GM23338 (cell line): Measurements from ENCODE around the gene ATP6V0C. TPM values are rescaled to one million over a fixed set of nuclear protein-coding genes. Genes with fewer than 3 reads are reported as not detected.

Source experiments
- ATAC-seq: fragments of 200-7000 bp; cut with Tn5 transposase; 3 replicates; pipeline ENCODE4 v1.9.1; 2020
- DNase-seq: peaks from one replicate; pipeline ENCODE4 v3.0.0-alpha.2; 2015; ENCODE audit warnings: low spot score
- H2AFZ ChIP-seq: fragments of 200-600 bp; sonication (generic); 2 replicates; pipeline ENCODE4 v1.8.0; 2016; ENCODE audit warnings: antibody characterized with exemption, mild to moderate bottlenecking, moderate library complexity
- H3F3A ChIP-seq: fragments of 200-600 bp; sonication (generic); replicated peaks from 2 replicates; pipeline ENCODE4 v1.8.0; 2017; ENCODE audit warnings: antibody characterized with exemption, mixed run types, low read depth
- H3K27ac ChIP-seq: fragments of 200-600 bp; sonication (generic); 2 replicates; pipeline ENCODE4 v1.6.1; 2016; ENCODE audit warnings: low read depth
- H3K27me3 ChIP-seq: fragments of 200-600 bp; sonication (generic); 2 replicates; pipeline ENCODE4 v1.8.0; 2016; ENCODE audit warnings: mild to moderate bottlenecking, mixed run types, moderate library complexity; ENCODE audit not compliant: insufficient read depth
- H3K36me3 ChIP-seq: fragments of 200-600 bp; sonication (generic); 2 replicates; pipeline ENCODE4 v1.8.0; 2016; ENCODE audit warnings: mild to moderate bottlenecking; ENCODE audit not compliant: insufficient read depth
- H3K4me1 ChIP-seq: fragments of 200-600 bp; sonication (generic); 2 replicates; pipeline ENCODE4 v1.8.0; 2016; ENCODE audit warnings: mild to moderate bottlenecking, moderate library complexity; ENCODE audit not compliant: insufficient read depth
- H3K4me2 ChIP-seq: fragments of 200-600 bp; sonication (generic); 2 replicates; pipeline ENCODE4 v1.7.1; 2017; ENCODE audit warnings: mixed run types
- H3K4me3 ChIP-seq: fragments of 200-600 bp; sonication (generic); 2 replicates; pipeline ENCODE4 v1.6.1; 2016; ENCODE audit warnings: mixed run types
- H3K79me2 ChIP-seq: fragments of 200-600 bp; sonication (generic); replicated peaks from 2 replicates; pipeline ENCODE4 v1.8.0; 2017; ENCODE audit warnings: mild to moderate bottlenecking; ENCODE audit not compliant: insufficient read depth
- H3K9me2 ChIP-seq: fragments of 200-600 bp; sonication (generic); 2 replicates; pipeline ENCODE4 v1.8.0; 2017; ENCODE audit not compliant: insufficient read depth
- H4K20me1 ChIP-seq: fragments of 200-600 bp; sonication (generic); replicated peaks from 2 replicates; pipeline ENCODE4 v1.8.0; 2017; ENCODE audit warnings: mild to moderate bottlenecking; ENCODE audit not compliant: insufficient read depth
- H3K27ac Mint-ChIP-seq: 2 replicates; pipeline ENCODE4 v1.8.0; 2020; ENCODE audit warnings: inconsistent platforms, mild to moderate bottlenecking, moderate library complexity, mixed read lengths
- H3K27me3 Mint-ChIP-seq: 3 replicates; pipeline ENCODE4 v1.8.0; 2022; ENCODE audit warnings: low read depth, mild to moderate bottlenecking, moderate library complexity, mixed read lengths, inconsistent platforms; ENCODE audit not compliant: insufficient read depth, poor library complexity
- H3K36me3 Mint-ChIP-seq: 3 replicates; pipeline ENCODE4 v1.8.0; 2021; ENCODE audit warnings: low read depth, mild to moderate bottlenecking, inconsistent platforms, moderate library complexity, mixed read lengths
- H3K4me1 Mint-ChIP-seq: 3 replicates; pipeline ENCODE4 v1.8.0; 2020; ENCODE audit warnings: mild to moderate bottlenecking, inconsistent platforms, mixed read lengths
- H3K4me3 Mint-ChIP-seq: 3 replicates; pipeline ENCODE4 v1.8.0; 2021; ENCODE audit warnings: moderate library complexity, mild to moderate bottlenecking, inconsistent platforms, mixed read lengths
- H3K9me3 Mint-ChIP-seq: 3 replicates; pipeline ENCODE4 v1.8.0; 2020; ENCODE audit warnings: moderate library complexity, mild to moderate bottlenecking, inconsistent platforms, mixed read lengths
- CREB1 ChIP-seq: fragments of 250-450 bp; sonication (Bioruptor Pico); IDR thresholded peaks from 2 replicates; pipeline ENCODE4 v1.5.0; 2020; ENCODE audit warnings: low read depth, mild to moderate bottlenecking, moderate library complexity
- CTCF ChIP-seq, 2 experiments: fragments of 200-600 bp in 1 of 2; sonication (generic) in 1 of 2; conservative IDR thresholded peaks; 2 replicates each; pipeline versions ENCODE4 v1.5.1 to v1.6.1; 2016 to 2017; ENCODE audit warnings: antibody characterized with exemption in 2 of 2, low read depth in 2 of 2, mild to moderate bottlenecking in 2 of 2, moderate library complexity in 1 of 2
- EZH2 ChIP-seq: fragments of 200-600 bp; sonication (generic); IDR thresholded peaks from one replicate; pipeline ENCODE4 v1.8.0; 2017; ENCODE audit warnings: antibody characterized with exemption, mild to moderate bottlenecking, low read depth; ENCODE audit not compliant: unreplicated experiment
- EZH2phosphoT487 ChIP-seq: fragments of 200-600 bp; sonication (generic); IDR thresholded peaks from one replicate; pipeline ENCODE4 v1.8.1; 2018; ENCODE audit warnings: antibody characterized with exemption; ENCODE audit not compliant: unreplicated experiment
- JUNB ChIP-seq: IDR thresholded peaks from one replicate; pipeline ENCODE4 v1.6.1; 2016; ENCODE audit warnings: antibody characterized with exemption; ENCODE audit not compliant: unreplicated experiment
- NANOG ChIP-seq: IDR thresholded peaks from 2 replicates; pipeline ENCODE4 v1.6.1; 2016; ENCODE audit warnings: antibody characterized with exemption, borderline replicate concordance
- REST ChIP-seq: IDR thresholded peaks from one replicate; pipeline ENCODE4 v1.6.1; 2018; ENCODE audit warnings: antibody characterized with exemption; ENCODE audit not compliant: unreplicated experiment
- STAT1 ChIP-seq: IDR thresholded peaks from one replicate; pipeline ENCODE4 v1.6.1; 2016; ENCODE audit warnings: antibody characterized with exemption; ENCODE audit not compliant: unreplicated experiment
- ZNF114 ChIP-seq: fragments of 250-450 bp; sonication (Bioruptor Pico); IDR thresholded peaks from 2 replicates; pipeline ENCODE4 v1.5.0; 2020; ENCODE audit warnings: mild to moderate bottlenecking, moderate library complexity
- ZNF331 ChIP-seq: fragments of 250-450 bp; sonication (Bioruptor Pico); IDR thresholded peaks from 2 replicates; pipeline ENCODE4 v1.5.0; 2020; ENCODE audit warnings: low read depth, mild to moderate bottlenecking, moderate library complexity
- polyA plus RNA-seq: library from polyadenylated mRNA; unstranded; fragments of >200 nt; fragmentation: Nextera tagmentation; extraction: Ambion mirVana; gene quantifications from 2 replicates; pipeline ENCODE4 v1.2.1, GENCODE V29; 2016
- total RNA-seq: library from RNA; depleted of rRNA; stranded (reverse); fragments of >200 nt; shearing (Covaris generic); gene quantifications from 2 replicates; pipeline ENCODE4 v1.2.3, GENCODE V29; 2014
- TF ChIP-seq, protein P1 (sequence below): IDR thresholded peaks from 2 replicates; pipeline ENCODE4 v1.6.1; 2016; ENCODE audit warnings: antibody characterized with exemption

The ATP6V0C gene
- total and polyA plus RNA-seq, 2 experiments from 2014 or later, result 98.2 to 162 TPM

DNA sequence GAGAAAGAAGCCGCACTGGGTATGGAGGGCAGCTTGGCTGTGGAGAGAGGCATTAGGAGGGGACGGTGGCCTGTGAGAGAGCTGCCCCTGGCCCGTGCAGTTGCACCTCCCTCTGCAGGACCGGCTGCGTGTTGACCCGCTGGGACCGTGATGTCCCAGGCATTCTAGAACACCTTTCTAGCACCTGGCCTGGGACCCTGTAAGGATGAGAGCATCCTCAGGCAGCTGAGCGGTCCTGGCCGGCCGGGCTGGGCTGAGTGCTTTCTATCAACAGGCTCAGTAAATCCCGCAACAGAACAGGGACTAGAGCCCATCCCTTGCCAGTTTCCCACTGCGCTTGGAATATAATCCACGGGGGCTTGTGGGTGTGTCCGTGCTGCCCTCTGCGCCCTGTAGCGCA, 24.2 kb upstream of the ATP6V0C start:
- no peak for ATAC-seq

DNA sequence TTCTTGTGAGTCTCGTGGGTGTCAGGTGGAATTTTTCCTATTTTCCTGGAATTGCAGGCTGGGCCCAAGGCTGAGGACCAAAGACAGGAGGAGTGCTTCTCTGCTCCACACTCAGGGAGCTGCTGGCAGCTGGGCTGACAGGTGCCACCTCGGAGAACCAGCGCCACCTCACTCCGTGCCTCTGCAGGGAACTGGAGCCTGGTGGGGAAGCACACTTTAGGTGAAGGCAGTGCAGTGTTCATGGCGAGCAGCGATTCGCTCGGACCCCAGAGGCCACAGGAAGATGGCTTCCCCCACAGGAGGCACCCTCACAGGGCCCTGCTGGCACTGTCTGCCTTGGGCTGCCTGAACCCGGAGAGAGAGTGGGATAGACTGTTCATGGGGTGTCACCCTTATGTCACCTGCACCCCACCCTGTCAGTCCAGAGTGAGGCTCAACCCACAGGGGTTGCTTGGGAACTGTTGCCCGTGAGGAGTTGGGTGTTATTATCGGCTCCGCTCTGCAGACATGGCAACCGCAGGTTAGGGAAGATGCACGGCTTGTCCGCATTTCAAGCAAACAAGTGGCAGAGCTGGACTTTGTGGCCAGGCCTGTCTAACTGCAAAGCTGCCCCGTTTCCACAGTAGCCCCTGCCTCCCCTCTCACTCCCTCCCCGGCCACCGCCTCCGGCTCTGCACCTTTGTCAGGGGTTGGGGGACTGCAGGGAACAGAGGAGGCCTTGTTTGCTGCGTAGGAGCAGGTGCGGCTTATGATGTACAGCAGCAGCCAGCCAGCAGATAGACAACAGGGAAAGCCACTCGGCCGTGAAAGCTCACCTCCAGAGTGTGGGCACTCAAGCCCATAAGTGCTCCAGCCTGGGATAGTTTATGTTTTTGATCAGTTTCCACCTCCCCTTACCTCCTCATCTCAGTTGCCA, 23.3 kb upstream of the ATP6V0C start:
- H3K27ac Mint-ChIP-seq, result no peak overlapping the region
- H3K27me3 ChIP-seq, result no peaks in the 10 kb centered on the region
- no peak for ATAC-seq
- no peak for TF ChIP-seq ZNF331 (CRISPR knock-in tag)
- TF ChIP-seq NANOG, result no peak
- no peak for TF ChIP-seq EZH2
- no peak for TF ChIP-seq STAT1
- TF ChIP-seq ZNF114 (CRISPR knock-in tag), result no peak
- TF ChIP-seq CTCF (conservative IDR thresholded peaks at IDR 0.05; ENCODE audit: low read depth in 2 of 2), result no peak
- TF ChIP-seq CREB1 (CRISPR knock-in tag), result no peak
- TF ChIP-seq JUNB, result no peak
- no peak for TF ChIP-seq EZH2phosphoT487
- TF ChIP-seq REST, result no peak
- TF ChIP-seq, protein P1, sequence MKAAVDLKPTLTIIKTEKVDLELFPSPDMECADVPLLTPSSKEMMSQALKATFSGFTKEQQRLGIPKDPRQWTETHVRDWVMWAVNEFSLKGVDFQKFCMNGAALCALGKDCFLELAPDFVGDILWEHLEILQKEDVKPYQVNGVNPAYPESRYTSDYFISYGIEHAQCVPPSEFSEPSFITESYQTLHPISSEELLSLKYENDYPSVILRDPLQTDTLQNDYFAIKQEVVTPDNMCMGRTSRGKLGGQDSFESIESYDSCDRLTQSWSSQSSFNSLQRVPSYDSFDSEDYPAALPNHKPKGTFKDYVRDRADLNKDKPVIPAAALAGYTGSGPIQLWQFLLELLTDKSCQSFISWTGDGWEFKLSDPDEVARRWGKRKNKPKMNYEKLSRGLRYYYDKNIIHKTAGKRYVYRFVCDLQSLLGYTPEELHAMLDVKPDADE, result no peak

More for the DNA sequence above, 24.2 kb upstream of the ATP6V0C start:
- Mint-ChIP-seq H3K27ac (no peak overlapping the region), H3K4me1 (peaks cover 12% of the 10 kb centered on the region), H3K27me3 (peaks cover 14% of the 10 kb centered on the region), H3K9me3 (no peaks in the 10 kb centered on the region), H3K4me3 (no peak overlapping the region), H3K36me3 (no peaks in the 10 kb centered on the region; the same call in 2 of the 3 replicates)
- H3K4me2 ChIP-seq, result no peak overlapping the region
- H3K4me1 ChIP-seq, result no peaks in the 10 kb centered on the region
- TF ChIP-seq JUNB, result no peak
- no peaks in the 10 kb centered on the region for H3K36me3 ChIP-seq
- H3K4me3 ChIP-seq, result no peak overlapping the region
- no peak overlapping the region for H2AFZ ChIP-seq
- H3K27me3 ChIP-seq, result no peaks in the 10 kb centered on the region
- no peaks in the 10 kb centered on the region; the same call in 1 of the 2 replicates for H4K20me1 ChIP-seq
- no peak overlapping the region for H3K27ac ChIP-seq
- H3F3A ChIP-seq, result no peaks in the 10 kb centered on the region
- 0 out of 2 replicates have a peak, but pooled peaks cover 3% of the 10 kb centered on the region for H3K79me2 ChIP-seq
- DNase-seq, result no peak
- no peaks in the 10 kb centered on the region for H3K9me2 ChIP-seq

More for the DNA sequence above, 23.3 kb upstream of the ATP6V0C start:
- Histone ChIP-seq H3K27ac (no peak overlapping the region), H3F3A (no peaks in the 10 kb centered on the region), H4K20me1 (no peaks in the 10 kb centered on the region; the same call in 1 of the 2 replicates), H2AFZ (no peak overlapping the region), H3K79me2 (0 out of 2 replicates have a peak, but pooled peaks cover 3% of the 10 kb centered on the region), H3K4me2 (no peak overlapping the region), H3K36me3 (no peaks in the 10 kb centered on the region), H3K4me3 (no peak overlapping the region), H3K4me1 (no peaks in the 10 kb centered on the region), H3K9me2 (no peaks in the 10 kb centered on the region)
- Mint-ChIP-seq H3K36me3 (no peaks in the 10 kb centered on the region), H3K9me3 (no peaks in the 10 kb centered on the region), H3K4me1 (peaks cover 9% of the 10 kb centered on the region; the same call in 2 of the 3 replicates), H3K27me3 (peaks cover 13% of the 10 kb centered on the region), H3K4me3 (no peak overlapping the region)
- DNase-seq, result no peak
